HEK293 (cell line): ENCODE results near the gene TTC6.

Experiments
- CTCF ChIA-PET: fragments of 350-600 bp; formaldehyde crosslinking; extraction: SDS; loops from one replicate; lab custom pipeline; 2021; ENCODE audit warnings: antibody characterized with exemption; lab: Yijun Ruan, JAX
- POLR2A ChIA-PET: fragments of 300-600 bp; formaldehyde crosslinking; extraction: SDS; loops from one replicate; lab custom pipeline; 2020; ENCODE audit warnings: antibody characterized with exemption, inconsistent platforms; lab: Yijun Ruan, JAX
- H3K27ac ChIP-seq: fragments of 200-500 bp; sonication (Bioruptor generic); 2 replicates; pipeline ENCODE4 v1.5.1; 2014; ENCODE audit warnings: low read depth, low read length, control low read depth, inconsistent platforms; ENCODE audit errors: extremely low read depth
- H3K36me3 ChIP-seq, 2 experiments: fragments of 200-500 bp in 1 of 2; sonication (Bioruptor generic) in 1 of 2; 1 replicate in 1 of 2; 2 replicates in 1 of 2; pipeline ENCODE4 v1.5.1; 2014 to 2017; ENCODE audit warnings: inconsistent platforms in 2 of 2, low read length in 2 of 2; ENCODE audit not compliant: control insufficient read depth in 2 of 2, insufficient read depth in 1 of 2
- H3K4me1 ChIP-seq: fragments of 200-500 bp; sonication (Bioruptor generic); 2 replicates; pipeline ENCODE4 v1.5.1; 2014; ENCODE audit warnings: mild to moderate bottlenecking, low read length, inconsistent platforms; ENCODE audit not compliant: control insufficient read depth, insufficient read depth
- H3K4me3 ChIP-seq: 2 replicates; pipeline ENCODE4 v1.5.1; 2011; ENCODE audit warnings: low read depth, mild to moderate bottlenecking, control low read depth, low read length, moderate library complexity
- H3K9me3 ChIP-seq: fragments of 200-500 bp; sonication (Bioruptor generic); 2 replicates; pipeline ENCODE4 v1.5.1; 2014; ENCODE audit warnings: low read depth, low read length, inconsistent platforms; ENCODE audit not compliant: control insufficient read depth, insufficient read depth
- HOXC10 ChIP-seq: sonication (generic); formaldehyde crosslinking; IDR thresholded peaks from 2 replicates; pipeline ENCODE4 v1.8.1; 2023; ENCODE audit warnings: mild to moderate bottlenecking, missing genetic modification reagents
- MEIS1 ChIP-seq: sonication (generic); formaldehyde crosslinking; IDR thresholded peaks from 2 replicates; pipeline ENCODE4 v1.8.1; 2022; ENCODE audit warnings: missing genetic modification reagents, mild to moderate bottlenecking, borderline replicate concordance
- PRDM2 ChIP-seq: fragments of 450-650 bp; formaldehyde crosslinking; IDR thresholded peaks from 2 replicates; pipeline ENCODE4 v1.5.1; 2016; ENCODE audit warnings: missing biosample characterization, missing genetic modification characterization, borderline replicate concordance
- PRDM4 ChIP-seq: fragments of 450-650 bp; formaldehyde crosslinking; IDR thresholded peaks from 2 replicates; pipeline ENCODE4 v1.5.1; 2017; ENCODE audit warnings: missing biosample characterization, missing genetic modification characterization
- SCRT2 ChIP-seq: fragments of 450-650 bp; formaldehyde crosslinking; IDR thresholded peaks from 2 replicates; pipeline ENCODE4 v1.5.1; 2016; ENCODE audit warnings: missing biosample characterization, missing genetic modification characterization
- ZBTB26 ChIP-seq: fragments of 450-650 bp; formaldehyde crosslinking; optimal IDR thresholded peaks from 2 replicates; pipeline ENCODE3; 2016; ENCODE audit warnings: missing biosample characterization, mild to moderate bottlenecking, missing genetic modification characterization
- ZNF132 ChIP-seq: fragments of 450-650 bp; formaldehyde crosslinking; IDR thresholded peaks from 2 replicates; pipeline ENCODE4 v1.5.1; 2017; ENCODE audit warnings: missing biosample characterization, missing genetic modification characterization, borderline replicate concordance
- ZNF341 ChIP-seq: fragments of 450-650 bp; formaldehyde crosslinking; IDR thresholded peaks from 2 replicates; pipeline ENCODE4; 2016; ENCODE audit warnings: low read depth, missing biosample characterization, missing genetic modification characterization
- ZNF426 ChIP-seq: fragments of 450-650 bp; formaldehyde crosslinking; IDR thresholded peaks from 2 replicates; pipeline ENCODE4 v1.5.1; 2017; ENCODE audit warnings: missing biosample characterization, missing genetic modification characterization, mild to moderate bottlenecking, inconsistent platforms, moderate library complexity
- ZNF449 ChIP-seq: fragments of 450-650 bp; formaldehyde crosslinking; IDR thresholded peaks from 2 replicates; pipeline ENCODE4 v1.5.1; 2017; ENCODE audit warnings: missing biosample characterization, mild to moderate bottlenecking, missing genetic modification characterization, moderate library complexity
- ZNF530 ChIP-seq: fragments of 450-650 bp; formaldehyde crosslinking; IDR thresholded peaks from 2 replicates; pipeline ENCODE4 v1.5.1; 2016; ENCODE audit warnings: low read depth, missing biosample characterization, missing genetic modification characterization
- ZNF544 ChIP-seq: fragments of 450-650 bp; formaldehyde crosslinking; IDR thresholded peaks from 2 replicates; pipeline ENCODE4 v1.5.0; 2017; ENCODE audit warnings: missing biosample characterization, missing genetic modification characterization
- ZNF548 ChIP-seq: fragments of 450-650 bp; formaldehyde crosslinking; IDR thresholded peaks from 2 replicates; pipeline ENCODE4 v1.5.1; 2016; ENCODE audit warnings: missing biosample characterization, missing genetic modification characterization
- ZNF555 ChIP-seq: fragments of 450-650 bp; formaldehyde crosslinking; conservative IDR thresholded peaks from 2 replicates; pipeline ENCODE4 v1.5.1; 2017; ENCODE audit warnings: missing biosample characterization, mild to moderate bottlenecking, missing genetic modification characterization, inconsistent platforms
- ZNF560 ChIP-seq: fragments of 450-650 bp; formaldehyde crosslinking; IDR thresholded peaks from 2 replicates; pipeline ENCODE4 v1.5.1; 2017; ENCODE audit warnings: missing biosample characterization, missing genetic modification characterization, borderline replicate concordance
- ZNF561 ChIP-seq: fragments of 450-650 bp; IDR thresholded peaks from 2 replicates; pipeline ENCODE4 v1.5.1; 2018; ENCODE audit warnings: missing biosample characterization, missing genetic modification characterization, borderline replicate concordance
- ZNF610 ChIP-seq: fragments of 450-650 bp; formaldehyde crosslinking; IDR thresholded peaks from 2 replicates; pipeline ENCODE4 v1.5.1; 2016; ENCODE audit warnings: missing biosample characterization, missing genetic modification characterization, borderline replicate concordance
- ZNF670 ChIP-seq: fragments of 450-650 bp; formaldehyde crosslinking; IDR thresholded peaks from 2 replicates; pipeline ENCODE4 v1.5.1; 2016; ENCODE audit warnings: missing biosample characterization, missing genetic modification characterization, low read depth
- ZNF76 ChIP-seq: fragments of 450-650 bp; formaldehyde crosslinking; IDR thresholded peaks from 2 replicates; pipeline ENCODE4; 2016; ENCODE audit warnings: low read depth, missing biosample characterization, missing genetic modification characterization, borderline replicate concordance
- ZNF777 ChIP-seq: fragments of 450-650 bp; formaldehyde crosslinking; IDR thresholded peaks from 2 replicates; pipeline ENCODE4 v1.5.1; 2017; ENCODE audit warnings: missing biosample characterization, missing genetic modification characterization, borderline replicate concordance

TTC6 gene

GRCh38 chr14:37579274-37579673 is 16.2 kb upstream of the TTC6 start:
- Histone ChIP-seq H3K4me3 (no peak overlapping the region), H3K36me3 (no peaks in the 10 kb centered on the region), H3K27ac (no peak overlapping the region), H3K4me1 (no peaks in the 10 kb centered on the region), H3K9me3 (no peaks in the 10 kb centered on the region)
- TF ChIP-seq PRDM2 (tag by site-specific recombination) (no peak), MEIS1 (no peak), SCRT2 (no peak), ZNF777 (tag by site-specific recombination) (no peak), ZNF76 (tag by site-specific recombination) (no peak), ZNF426 (no peak), ZNF548 (tag by site-specific recombination) (no peak), HOXC10 (CRISPR knock-in tag) (no peak), ZBTB26 (tag by site-specific recombination) (no peak), ZNF561 (tag by site-specific recombination) (no peak), ZNF555 (tag by site-specific recombination) (no peak), ZNF449 (no peak), ZNF132 (no peak), ZNF544 (no peak), ZNF610 (no peak), ZNF670 (tag by site-specific recombination) (no peak), ZNF341 (no peak), ZNF560 (tag by site-specific recombination) (no peak)
- ChIA-PET CTCF (no interaction called here), POLR2A (no interaction called here)

- CTCF ChIA-PET: no interaction called here
Measured at GRCh38 chr14:37580146-37580545, 15.3 kb upstream of the TTC6 start.

More at GRCh38 chr14:37580146-37580545, 15.3 kb upstream of the TTC6 start:
- TF ChIP-seq PRDM4: no peak
- TF ChIP-seq ZNF560 (tag by site-specific recombination): no peak
- no peak for TF ChIP-seq ZNF530 (tag by site-specific recombination)
- POLR2A ChIA-PET: no interaction called here
- no peaks in the 10 kb centered on the region for H3K36me3 ChIP-seq
- no peaks in the 10 kb centered on the region for H3K4me1 ChIP-seq
- H3K27ac ChIP-seq: no peak overlapping the region
- no peak overlapping the region for H3K4me3 ChIP-seq
- no peaks in the 10 kb centered on the region for H3K9me3 ChIP-seq
